Epidermal melanocyte (primary cell): ENCODE data around the gene ARF3.

Experiments
- DNase-seq: peaks from one replicate; pipeline ENCODE4 v3.0.0; 2011; ENCODE audit warnings: low spot score; ENCODE audit not compliant: insufficient read length

ARF3 gene

GRCh38 chr12:48967991-48968390 is 10.7 kb upstream of the ARF3 start:
- DNase-seq, result no peak

- DNase-seq, result no peak
Measured at GRCh38 chr12:48966177-48966895, 9.0 kb upstream of the ARF3 start.

GRCh38 chr12:48965298-48965838 is 8.1 kb upstream of the ARF3 start:
- DNase-seq, result no peak

GRCh38 chr12:48961801-48962200 is 4.5 kb upstream of the ARF3 start:
- DNase-seq, result no peak

GRCh38 chr12:48961331-48961730 is 4.0 kb upstream of the ARF3 start:
- no peak for DNase-seq

GRCh38 chr12:48960834-48961233 is 3.5 kb upstream of the ARF3 start:
- DNase-seq, result no peak

GRCh38 chr12:48958049-48958388 is 732 bp upstream of the ARF3 start:
- no peak for DNase-seq

- DNase-seq, result peak; percentile 96
Measured at GRCh38 chr12:48956279-48957140, 777 bp downstream of the ARF3 start.

GRCh38 chr12:48954841-48955501 is 2.3 kb downstream of the ARF3 start:
- no peak for DNase-seq

- DNase-seq, result no peak
Measured at GRCh38 chr12:48954061-48954460, 3.2 kb downstream of the ARF3 start.

GRCh38 chr12:48952691-48953090 is 4.6 kb downstream of the ARF3 start:
- no peak for DNase-seq

- DNase-seq, result no peak
Measured at GRCh38 chr12:48947727-48948126, 9.6 kb downstream of the ARF3 start.

- no peak for DNase-seq
Measured at GRCh38 chr12:48946943-48947342, 10.3 kb downstream of the ARF3 start.

- no peak for DNase-seq
Measured at GRCh38 chr12:48946205-48946604, 11.1 kb downstream of the ARF3 start.

- no peak for DNase-seq
Measured at GRCh38 chr12:48943221-48943620, 14.1 kb downstream of the ARF3 start.

GRCh38 chr12:48940181-48940580 is 17.1 kb downstream of the ARF3 start:
- DNase-seq, result no peak

GRCh38 chr12:48938805-48939204 is 18.5 kb downstream of the ARF3 start:
- no peak for DNase-seq

- DNase-seq, result no peak
Measured at GRCh38 chr12:48937170-48937569, 20.1 kb downstream of the ARF3 start.

- peak; percentile 92 for DNase-seq
Measured at GRCh38 chr12:48936379-48936979, 20.8 kb downstream of the ARF3 start.

GRCh38 chr12:48934312-48934706 is 23.0 kb downstream of the ARF3 start:
- no peak for DNase-seq

- no peak for DNase-seq
Measured at GRCh38 chr12:48933664-48934311, 23.5 kb downstream of the ARF3 start.
